GM15510 (cell line): ENCODE results near the gene PRODH2.

Experiments
- POLR2A ChIP-seq: IDR thresholded peaks from 3 replicates; pipeline ENCODE4 v1.6.1; 2011; ENCODE audit warnings: borderline replicate concordance; ENCODE audit not compliant: insufficient read length; ENCODE audit errors: extremely low read depth

Gene PRODH2

GRCh38 chr19:35752746-35753350, 59.8 kb downstream of the PRODH2 start:
- no peak for TF ChIP-seq POLR2A

- no peak for TF ChIP-seq POLR2A
Measured at GRCh38 chr19:35751839-35752745, 60.6 kb downstream of the PRODH2 start.

- no peak for TF ChIP-seq POLR2A
Measured at GRCh38 chr19:35750167-35750566, 62.5 kb downstream of the PRODH2 start.
